ENCODE data around the gene SERGEF.

GRCh38 chr11:17811352-17811751 lies 201.5 kb downstream of the SERGEF start:
- TF ChIP-seq EP300 (IDR thresholded peaks at IDR 0.05) (no peak), POLR2A (IDR thresholded peaks at IDR 0.05) (no peak), CTCF (IDR thresholded peaks at IDR 0.05) (no peak)

All from ovary (tissue), 3 donors.